K562 (cell line): ENCODE results near the gene HAGHL. TPM values are rescaled to one million over a fixed set of nuclear protein-coding genes. Genes with fewer than 3 reads are reported as not detected.

Source experiments
- ATF7 ChIP-seq: fragments of 450-650 bp; IDR thresholded peaks from 2 replicates; pipeline ENCODE4 v1.7.1; 2014; ENCODE audit warnings: mild to moderate bottlenecking, moderate library complexity
- CREM ChIP-seq: IDR thresholded peaks from 2 replicates; pipeline ENCODE4 v1.6.1; 2014; ENCODE audit warnings: antibody characterized with exemption, low read depth
- FOSL1 ChIP-seq: fragments of 200-800 bp; sonication (Bioruptor generic); conservative IDR thresholded peaks from 2 replicates; pipeline ENCODE4 v1.6.1; 2016; ENCODE audit warnings: missing genetic modification characterization, missing compliant biosample characterization
- GTF2E2 ChIP-seq: fragments of 200-800 bp; sonication (Bioruptor generic); IDR thresholded peaks from 2 replicates; pipeline ENCODE4 v1.6.1; 2016; ENCODE audit warnings: missing genetic modification characterization, missing compliant biosample characterization
- KDM5B ChIP-seq: fragments of 200-600 bp; sonication (generic); IDR thresholded peaks from 2 replicates; pipeline ENCODE4 v1.6.1; 2012; ENCODE audit warnings: low read depth, mild to moderate bottlenecking, moderate library complexity, low read length, control low read depth, inconsistent platforms; ENCODE audit not compliant: insufficient replicate concordance
- MCM2 ChIP-seq: fragments of 450-650 bp; IDR thresholded peaks from 2 replicates; pipeline ENCODE4 v1.6.1; 2017; ENCODE audit warnings: low read depth, mild to moderate bottlenecking
- MYC ChIP-seq, 2 experiments: fragments of 250-450 bp in 1 of 2; sonication (Bioruptor Pico) in 1 of 2; IDR thresholded peaks; 2 replicates each; pipeline versions ENCODE4 v1.5.1 to v1.6.1; 2012 to 2021; ENCODE audit warnings: low read depth in 2 of 2, borderline replicate concordance in 1 of 2, improper control_type of control experiment in 1 of 2, low read length in 1 of 2, mild to moderate bottlenecking in 1 of 2, moderate library complexity in 1 of 2
- NFIX ChIP-seq: fragments of 250-450 bp; sonication (Bioruptor Pico); IDR thresholded peaks from 2 replicates; pipeline ENCODE4 v1.4.0; 2020; ENCODE audit warnings: low read depth, mild to moderate bottlenecking, moderate library complexity
- NR2C2 ChIP-seq, 2 experiments: fragments of 200-800 bp in 1 of 2; sonication (Bioruptor generic) in 1 of 2; sonication (generic) in 1 of 2; formaldehyde crosslinking in 1 of 2; IDR thresholded peaks; 2 replicates each; pipeline versions ENCODE4 v1.6.1 to v1.8.0; 2016 to 2022; ENCODE audit warnings: mild to moderate bottlenecking in 1 of 2, missing compliant biosample characterization in 1 of 2, missing genetic modification characterization in 1 of 2, missing genetic modification reagents in 1 of 2
- PHF8 ChIP-seq: fragments of 200-600 bp; sonication (generic); IDR thresholded peaks from 2 replicates; pipeline ENCODE4 v1.6.1; 2012; ENCODE audit warnings: mixed run types, mild to moderate bottlenecking, inconsistent platforms, low read length, moderate library complexity, borderline replicate concordance
- SIX5 ChIP-seq, 2 experiments: IDR thresholded peaks; 2 replicates each; pipeline ENCODE4 v1.6.1; 2011; ENCODE audit warnings: low read length in 2 of 2, borderline replicate concordance in 1 of 2, low read depth in 1 of 2, mild to moderate bottlenecking in 1 of 2, moderate library complexity in 1 of 2; ENCODE audit not compliant: insufficient read depth in 1 of 2
- SNIP1 ChIP-seq: fragments of 450-650 bp; IDR thresholded peaks from 2 replicates; pipeline ENCODE4 v1.7.1; 2017; ENCODE audit warnings: low read depth, mild to moderate bottlenecking
- SUPT5H ChIP-seq: fragments of 450-650 bp; IDR thresholded peaks from 2 replicates; pipeline ENCODE4 v1.6.1; 2016
- TEAD1 ChIP-seq, 2 experiments: fragments of 450-650 bp in 1 of 2; sonication (generic) in 1 of 2; formaldehyde crosslinking; IDR thresholded peaks; 2 replicates each; pipeline versions ENCODE4 v1.4.0 to v1.8.0; 2020 to 2022; ENCODE audit warnings: mild to moderate bottlenecking in 2 of 2, missing genetic modification reagents in 1 of 2
- THAP7 ChIP-seq: fragments of 250-450 bp; sonication (Bioruptor Pico); IDR thresholded peaks from 2 replicates; pipeline ENCODE4 v1.5.0; 2021
- XRCC4 ChIP-seq: IDR thresholded peaks from one replicate; pipeline ENCODE4 v1.6.1; 2011; ENCODE audit not compliant: insufficient read depth, insufficient read length; ENCODE audit errors: extremely low read depth
- ZBTB17 ChIP-seq: fragments of 450-650 bp; formaldehyde crosslinking; IDR thresholded peaks from 2 replicates; pipeline ENCODE4 v1.4.0; 2020; ENCODE audit warnings: mild to moderate bottlenecking
- ZNF175 ChIP-seq: fragments of 200-800 bp; sonication (Bioruptor generic); IDR thresholded peaks from 2 replicates; pipeline ENCODE4 v1.6.1; 2016; ENCODE audit warnings: low read depth, mild to moderate bottlenecking, missing genetic modification characterization, missing compliant biosample characterization
- ZNF217 ChIP-seq: sonication (generic); formaldehyde crosslinking; IDR thresholded peaks from 2 replicates; pipeline ENCODE4 v1.8.0; 2022; ENCODE audit warnings: mild to moderate bottlenecking, missing genetic modification reagents
- ZNF232 ChIP-seq: sonication (generic); formaldehyde crosslinking; IDR thresholded peaks from 2 replicates; pipeline ENCODE4 v1.8.0; 2022; ENCODE audit warnings: mild to moderate bottlenecking, missing genetic modification reagents
- ZNF609 ChIP-seq: sonication (generic); formaldehyde crosslinking; IDR thresholded peaks from 2 replicates; pipeline ENCODE4 v1.8.1; 2023; ENCODE audit warnings: missing genetic modification reagents, mild to moderate bottlenecking, borderline replicate concordance
- ZNF668 ChIP-seq: fragments of 250-450 bp; sonication (Bioruptor Pico); IDR thresholded peaks from 2 replicates; pipeline ENCODE4 v1.8.0; 2022; ENCODE audit warnings: mild to moderate bottlenecking, inconsistent platforms
- polyA plus RNA-seq, 8 experiments: library from polyadenylated mRNA; depleted of rRNA in 4 of 8; stranded (reverse) in 5 of 8; unstranded in 3 of 8; fragments of >200 nt; fragmentation: Nextera tagmentation in 2 of 8; fragmentation: Illumina TruSeq in 1 of 8; extraction: Ambion mirVana in 2 of 8; extraction: Trizol in 1 of 8; gene quantifications; 2 replicates each; pipeline versions ENCODE4 v1.2.1 to v1.2.3, GENCODE V29; 2011 to 2014; ENCODE audit warnings: inconsistent platforms in 1 of 8, missing spikeins in 1 of 8
- total RNA-seq, 7 experiments: library from RNA; depleted of rRNA in 6 of 7; stranded (reverse); fragments of >200 nt in 6 of 7; fragmentation: Illumina TruSeq in 2 of 7; extraction: Trizol in 2 of 7; gene quantifications; 2 replicates each; pipeline versions ENCODE4 v1.2.1 to v1.2.3, GENCODE V29; 2011 to 2021; ENCODE audit warnings: low replicate concordance in 1 of 7

Gene HAGHL
- total and polyA plus RNA-seq, 9 of the 15 experiments (the other 6 are each of a cell fraction or from before 2014, with no cell fraction given) = 0.31 to 83.4 (median 20.7) TPM

- TF ChIP-seq NR2C2 (CRISPR knock-in tag; IDR thresholded peaks at IDR 0.05) (peak; percentile 80; the same call in 1 of the 2 replicates), NR2C2 (tag; IDR thresholded peaks at IDR 0.05) (peak; percentile 89), ZNF175 (CRISPR knock-in tag) (no peak), MCM2 (no peak), PHF8 (peak; percentile 96; the same call in 1 of the 2 replicates), TEAD1 (CRISPR knock-in tag; IDR thresholded peaks at IDR 0.05) (peak in 1 of 2 experiments; percentile 11; a peak in 1 of 4 replicates), SIX5 (IDR thresholded peaks at IDR 0.05; ENCODE audit: borderline replicate concordance in 1 of 2, insufficient read depth in 1 of 2, low read depth in 1 of 2, low read length in 2 of 2) (peak; percentile 44 to 52; a peak in 3 of 4 replicates), SUPT5H (peak; percentile 66), NFIX (CRISPR knock-in tag) (no peak), ZNF668 (no peak), ZNF217 (CRISPR knock-in tag) (no peak), ZNF609 (CRISPR knock-in tag) (peak; percentile 75; the same call in 1 of the 2 replicates), ATF7 (peak; percentile 74), FOSL1 (tag) (peak; percentile 38; the same call in 1 of the 2 replicates), CREM (peak; percentile 64), XRCC4 (no peak), KDM5B (peak; percentile 84), GTF2E2 (peak; percentile 82; the same call in 1 of the 2 replicates), THAP7 (CRISPR knock-in tag) (peak; percentile 93), ZBTB17 (CRISPR knock-in tag) (peak; percentile 81), ZNF232 (CRISPR knock-in tag) (no peak), SNIP1 (no peak), MYC (IDR thresholded peaks at IDR 0.05; ENCODE audit: low read depth, low read length) (peak; percentile 82), MYC (CRISPR knock-in tag; IDR thresholded peaks at IDR 0.05; ENCODE audit: borderline replicate concordance, low read depth) (no peak)
These were observed 5.7 kb upstream of the HAGHL start, which contains the start of gene ANTKMT (continued) for GRCh38 chr16:720990-721764.
